GM19240 (cell line): ENCODE measurements around the gene BTBD9.

ENCODE experiments used
- DNase-seq: peaks from one replicate; pipeline ENCODE4 v3.0.0; 2011; ENCODE audit warnings: low spot score; ENCODE audit not compliant: insufficient read length

BTBD9 gene

GRCh38 chr6:38482466-38482865 is 157.3 kb downstream of the BTBD9 start:
- DNase-seq, result no peak

- no peak for DNase-seq
These were observed 157.9 kb downstream of the BTBD9 start for GRCh38 chr6:38481851-38482250.

GRCh38 chr6:38481211-38481836 is 158.4 kb downstream of the BTBD9 start:
- DNase-seq, result no peak

GRCh38 chr6:38480036-38480435 is 159.7 kb downstream of the BTBD9 start:
- no peak for DNase-seq

- no peak for DNase-seq
These were observed 160.4 kb downstream of the BTBD9 start for GRCh38 chr6:38479331-38479730.

- no peak for DNase-seq
These were observed 162.0 kb downstream of the BTBD9 start for GRCh38 chr6:38477680-38478260.

GRCh38 chr6:38476888-38477287 is 162.8 kb downstream of the BTBD9 start:
- no peak for DNase-seq

- no peak for DNase-seq
These were observed 163.6 kb downstream of the BTBD9 start for GRCh38 chr6:38476141-38476540.

- DNase-seq, result no peak
These were observed 169.2 kb downstream of the BTBD9 start for GRCh38 chr6:38470548-38470947.

- DNase-seq, result no peak
These were observed 172.2 kb downstream of the BTBD9 start for GRCh38 chr6:38467566-38467965.

GRCh38 chr6:38460186-38460585 is 179.5 kb downstream of the BTBD9 start:
- no peak for DNase-seq

GRCh38 chr6:38459291-38459690 is 180.4 kb downstream of the BTBD9 start:
- DNase-seq, result no peak

- no peak for DNase-seq
These were observed 185.9 kb downstream of the BTBD9 start for GRCh38 chr6:38453861-38454260.

- DNase-seq, result no peak
These were observed 186.7 kb downstream of the BTBD9 start for GRCh38 chr6:38452816-38453660.

- DNase-seq, result no peak
These were observed 189.0 kb downstream of the BTBD9 start for GRCh38 chr6:38450717-38451116.

- no peak for DNase-seq
These were observed 193.8 kb downstream of the BTBD9 start for GRCh38 chr6:38445925-38446324.

- DNase-seq, result no peak
These were observed 194.4 kb downstream of the BTBD9 start for GRCh38 chr6:38445336-38445735.

- no peak for DNase-seq
These were observed 196.2 kb downstream of the BTBD9 start for GRCh38 chr6:38443352-38444144.

- no peak for DNase-seq
These were observed 201.6 kb downstream of the BTBD9 start for GRCh38 chr6:38438097-38438496.

GRCh38 chr6:38436726-38437465 is 202.8 kb downstream of the BTBD9 start:
- DNase-seq, result no peak

GRCh38 chr6:38435330-38435729 is 204.4 kb downstream of the BTBD9 start:
- no peak for DNase-seq
